NCI-H1694 treated with DMSO at 0.1 percent for 48 hours (cell line): ENCODE results near the gene COL6A1.
A peak's percentile ranks its signal among the peaks of the same experiment; 100 is the strongest.
"Not testable (repeated sequence)": the region's sequence is repeated elsewhere in the genome, so short reads cannot be mapped to it uniquely, and the experiment has no call there.

Source experiments
- DNase-seq: peaks from one replicate; lab custom pipeline; 2025; lab: John Stamatoyannopoulos, UW

Gene COL6A1

DNA sequence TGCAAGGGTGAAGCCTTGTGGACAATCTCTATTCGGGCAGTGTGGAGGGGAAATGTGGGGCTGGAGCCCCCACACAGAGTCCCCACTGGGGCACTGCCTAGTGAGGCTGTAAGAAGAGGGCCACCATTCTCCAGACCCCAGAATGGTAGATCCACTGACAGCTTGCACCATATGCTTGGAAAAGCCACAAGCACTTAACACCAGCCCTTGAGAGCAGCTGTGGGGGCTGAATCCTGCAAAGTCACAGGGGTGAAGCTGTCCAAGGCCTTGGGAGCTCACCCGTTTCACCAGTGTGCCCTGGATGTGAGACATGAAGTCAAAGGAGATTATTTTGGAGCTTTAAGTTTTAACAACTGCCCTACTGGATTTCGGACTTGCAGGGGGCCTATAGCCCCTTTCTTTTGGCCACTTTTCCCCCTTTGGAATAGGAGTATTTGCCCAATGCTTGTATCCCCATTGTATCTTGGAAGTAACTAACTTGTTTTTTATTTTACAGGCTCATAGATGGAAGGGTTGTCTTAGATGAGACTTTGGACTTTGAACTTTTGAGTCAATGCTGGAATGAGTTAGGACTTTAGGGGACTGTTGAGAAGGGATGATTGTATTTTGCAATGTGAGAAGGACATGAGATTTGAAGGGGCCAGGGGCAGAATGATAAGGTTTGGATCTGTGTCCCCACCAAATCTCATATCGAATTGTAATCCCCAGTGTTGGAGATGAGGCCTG, 16.3 kb upstream of the COL6A1 start:
- DNase-seq, result no peak

GRCh38 chr21:45966791-45967394, 14.7 kb upstream of the COL6A1 start:
- DNase-seq, result no peak

DNA sequence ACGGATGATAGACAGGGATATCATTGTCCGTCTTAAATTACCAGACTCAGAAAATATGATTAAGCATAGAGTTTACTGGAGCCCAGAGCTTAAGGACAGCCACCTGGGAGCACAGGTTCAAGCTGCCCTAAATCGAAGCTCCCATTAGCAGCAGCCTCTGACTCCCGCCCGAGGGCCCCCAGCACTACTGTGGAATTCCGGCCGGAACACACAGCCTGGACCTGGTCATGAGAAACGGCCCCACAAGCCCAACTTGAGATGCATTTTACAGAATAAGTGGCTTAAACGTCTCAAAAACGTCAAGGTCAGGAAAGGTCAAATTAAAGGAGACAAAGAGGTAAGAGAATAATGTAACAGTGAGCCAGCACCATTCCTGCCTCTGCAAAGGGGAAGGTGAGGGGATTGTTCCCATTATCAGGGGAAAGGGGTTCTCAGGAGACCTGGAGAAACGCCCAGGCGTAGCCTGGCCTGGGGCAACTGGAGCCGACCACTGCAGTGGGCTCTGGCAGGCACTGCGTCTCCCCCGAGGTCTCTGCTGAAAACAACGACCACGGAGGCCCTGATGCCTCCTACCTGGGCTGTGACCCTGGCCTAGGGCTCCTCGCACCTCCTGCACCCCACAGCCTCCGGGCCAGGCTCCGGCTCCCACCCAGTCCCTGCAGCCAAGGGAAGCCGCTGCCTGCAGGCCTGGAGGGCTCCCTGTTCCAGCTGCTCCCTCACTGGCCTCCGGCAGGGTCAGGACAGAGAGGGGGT, 11.5 kb upstream of the COL6A1 start:
- no peak for DNase-seq

DNA sequence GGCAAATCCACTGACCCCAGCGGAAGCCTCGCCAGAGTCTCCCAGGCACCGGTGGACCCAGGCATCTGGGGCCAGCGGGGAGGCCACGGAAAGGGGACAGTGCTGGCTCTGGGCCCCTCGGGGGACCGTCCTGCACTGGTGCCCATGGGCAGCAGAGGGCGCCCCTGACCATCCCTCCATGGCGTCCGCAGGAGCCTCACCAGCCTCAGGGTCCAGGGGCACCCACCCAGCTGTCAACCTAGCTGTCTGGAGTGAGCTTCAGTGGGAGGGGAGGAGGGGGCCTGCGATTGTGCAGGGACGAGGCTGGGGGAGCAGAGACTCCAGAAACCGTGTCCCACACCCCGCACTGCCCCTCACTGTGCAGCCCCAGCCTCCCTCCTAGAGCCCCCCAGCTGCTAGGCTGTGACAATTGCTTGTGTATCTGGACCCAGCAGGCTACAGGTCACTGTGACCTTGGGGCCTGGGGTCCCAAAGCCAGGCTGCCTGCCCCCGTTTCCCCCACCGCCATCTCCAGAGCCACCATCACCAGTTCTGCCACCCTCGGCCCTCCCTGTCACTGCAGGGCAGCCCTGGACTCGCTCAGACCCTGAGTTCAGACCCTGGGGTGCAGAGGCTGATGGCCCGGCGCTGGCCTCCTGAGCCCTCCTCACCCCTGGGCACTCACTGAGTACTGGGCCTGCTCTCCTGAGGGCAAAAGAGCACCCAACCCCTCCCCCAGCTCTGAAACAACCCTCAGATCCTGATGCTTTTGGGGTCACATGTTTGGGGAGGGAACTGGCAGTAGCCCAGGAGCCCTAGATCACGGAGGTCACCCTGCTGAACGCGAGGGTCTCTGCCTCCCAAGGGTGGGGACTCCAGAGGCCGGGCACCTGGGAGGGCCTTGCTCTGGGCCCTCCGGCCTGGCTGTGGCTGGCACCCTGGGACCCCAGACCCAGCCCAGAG, 10.6 kb upstream of the COL6A1 start:
- DNase-seq, result no peak

- no peak for DNase-seq
Measured at GRCh38 chr21:45971616-45972352, 9.8 kb upstream of the COL6A1 start.

- no peak for DNase-seq
Measured at GRCh38 chr21:45972353-45972715, 9.2 kb upstream of the COL6A1 start.

- peak; percentile 5 for DNase-seq
Measured at GRCh38 chr21:45972716-45973474, 8.7 kb upstream of the COL6A1 start.

DNA sequence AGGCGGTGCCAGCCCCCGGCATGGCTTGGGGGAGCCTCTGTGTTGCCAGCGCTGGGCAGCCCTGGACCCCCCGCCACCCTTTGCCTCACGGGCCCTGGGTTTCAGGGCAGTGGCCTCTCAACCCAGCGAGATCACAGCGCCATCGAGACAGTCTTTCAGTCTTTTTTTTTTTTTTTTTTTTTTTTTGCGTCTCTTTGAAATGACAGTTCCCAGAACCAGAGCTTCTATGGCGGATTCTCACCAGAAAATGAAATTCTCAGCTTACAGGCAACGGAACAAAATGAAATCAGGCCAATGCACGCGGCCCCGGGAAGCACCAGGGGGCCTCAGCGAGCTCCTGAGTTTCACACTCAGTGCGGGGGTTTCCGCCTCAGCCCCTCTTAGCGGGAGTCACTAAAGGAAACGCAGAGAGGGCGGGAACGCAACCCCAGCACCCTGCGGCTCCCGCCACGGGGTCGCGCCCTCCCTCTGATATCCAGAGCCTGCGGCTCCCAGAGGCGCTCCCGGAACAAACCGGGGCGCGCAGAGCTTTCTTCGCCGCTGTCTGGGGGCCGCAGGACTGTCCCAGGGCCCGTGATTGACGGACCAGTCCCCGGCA, 8.0 kb upstream of the COL6A1 start:
- DNase-seq, result peak; percentile 59

DNA sequence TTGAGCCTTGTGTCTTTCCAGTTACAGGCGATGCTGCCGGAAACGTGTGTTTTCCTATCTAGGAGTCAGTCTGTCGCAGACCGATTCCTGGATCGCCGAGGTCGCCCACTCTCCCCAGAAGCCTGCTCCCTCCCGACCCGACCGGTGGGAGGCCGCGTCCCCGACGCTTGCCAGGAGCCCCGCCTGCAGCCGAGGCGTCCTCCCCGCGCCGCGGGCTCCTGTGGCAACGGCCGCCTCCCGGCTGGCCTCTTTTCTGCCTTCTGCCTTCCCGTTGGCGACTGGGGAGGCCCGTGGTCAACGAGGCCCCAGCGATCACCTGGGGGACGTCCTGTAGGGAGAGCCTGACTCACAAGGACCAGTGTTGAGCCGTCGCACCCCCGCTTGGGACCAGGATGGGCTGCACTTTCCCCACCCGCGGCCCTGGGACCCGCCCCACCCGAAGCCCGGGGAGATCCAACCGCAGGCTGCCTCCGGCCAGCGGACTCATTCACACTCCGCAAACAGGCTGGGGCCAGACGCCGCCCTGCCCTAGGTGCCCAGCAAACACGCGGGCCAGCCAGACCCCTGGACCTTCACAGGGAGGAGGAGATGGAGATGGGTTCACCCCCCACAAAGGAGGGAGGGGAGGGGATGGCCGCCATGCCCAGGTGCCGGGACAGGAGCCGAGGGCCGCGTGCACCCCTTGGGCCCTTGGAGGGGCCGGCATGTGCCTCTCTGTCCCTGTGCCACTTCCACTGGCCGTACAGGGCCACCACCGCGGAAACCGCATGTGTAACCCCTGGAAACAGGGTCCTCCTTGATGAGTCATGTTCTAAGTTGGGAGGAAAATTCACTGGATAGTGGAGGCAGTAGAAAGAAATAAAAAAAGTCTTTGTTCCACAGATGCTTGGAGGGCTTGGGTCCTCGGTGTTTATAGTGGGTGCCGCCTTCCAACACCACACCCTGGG, 7.2 kb upstream of the COL6A1 start:
- DNase-seq, result no peak

DNA sequence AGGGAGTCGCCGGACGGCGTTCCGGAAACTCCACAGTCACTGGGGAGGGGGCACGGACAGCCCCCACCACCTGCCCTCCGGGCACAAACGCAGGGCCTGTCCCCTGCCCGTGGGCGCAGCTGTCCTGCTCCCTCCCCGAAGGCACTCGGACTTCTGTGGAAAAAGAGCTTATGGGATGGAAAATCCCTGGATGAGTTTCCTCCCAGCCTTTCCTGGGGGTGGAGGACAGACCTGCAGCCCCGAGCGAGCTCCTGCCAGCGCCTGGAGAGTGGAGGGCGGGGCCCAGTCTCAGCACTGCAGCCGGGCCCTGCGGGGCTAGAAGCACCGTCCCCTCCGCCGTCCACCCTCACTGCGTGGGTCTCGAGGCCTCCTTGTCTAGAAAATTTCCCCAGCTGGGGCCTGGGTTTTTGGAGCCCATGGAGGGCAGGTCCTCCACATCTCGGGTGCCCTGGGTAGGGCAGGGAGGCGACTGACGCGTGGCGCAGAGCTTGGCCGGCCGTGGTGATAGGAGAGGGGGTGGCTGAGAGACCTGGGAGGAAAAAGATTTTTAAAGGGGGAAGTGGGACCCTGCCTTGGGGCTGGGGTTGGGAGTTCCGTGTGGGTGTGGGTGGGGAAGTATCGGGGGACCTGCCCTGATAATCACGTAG, 6.4 kb upstream of the COL6A1 start:
- no peak for DNase-seq

GRCh38 chr21:45975667-45976409, 5.7 kb upstream of the COL6A1 start:
- DNase-seq, result not testable (repeated sequence)

GRCh38 chr21:45976701-45977311, 4.8 kb upstream of the COL6A1 start:
- DNase-seq, result no peak

DNA sequence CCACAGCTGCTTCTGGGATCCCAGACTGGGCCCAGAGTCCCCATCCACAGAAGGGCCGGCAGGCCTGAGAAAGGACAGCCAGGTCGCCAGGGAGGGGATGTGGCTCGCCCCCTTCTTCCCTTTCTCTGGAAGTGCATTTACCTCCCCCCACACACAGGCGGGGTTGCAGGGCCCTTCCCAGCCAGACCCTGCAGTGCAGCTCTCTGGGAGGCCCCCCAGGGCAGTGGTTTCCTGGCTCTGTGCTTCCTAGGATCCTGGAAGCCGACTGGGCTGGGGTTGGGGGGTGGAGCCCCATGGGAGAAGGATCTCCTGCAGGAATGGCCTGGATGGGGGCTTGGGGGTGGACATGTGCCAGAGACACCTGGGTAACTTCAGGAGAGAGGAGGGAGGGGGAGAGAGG, 4.2 kb upstream of the COL6A1 start:
- DNase-seq, result no peak

DNA sequence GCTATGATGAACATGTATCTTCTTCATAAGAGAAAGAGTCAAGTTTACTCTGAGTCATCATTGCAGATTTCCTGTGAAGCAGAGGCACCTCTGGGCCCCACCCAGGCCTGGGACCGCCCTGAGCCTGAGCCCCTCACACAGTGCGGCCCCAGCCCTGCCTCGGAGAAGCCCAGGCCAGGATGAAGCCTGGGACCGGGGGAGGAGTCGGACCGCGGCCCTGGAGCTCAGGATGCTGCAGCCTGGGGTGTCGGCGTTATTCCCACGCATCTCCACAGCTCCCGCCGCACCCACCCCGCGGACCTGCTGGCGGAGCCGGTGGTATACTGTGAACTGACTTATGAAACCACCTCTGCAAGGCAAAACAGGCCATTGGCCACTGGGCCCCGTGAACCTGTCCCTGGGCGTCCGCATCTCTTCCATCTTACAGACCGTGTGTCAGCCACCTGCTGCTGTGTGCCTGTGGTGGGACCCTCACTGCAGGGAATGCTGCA, 2.4 kb upstream of the COL6A1 start:
- DNase-seq, result no peak

- DNase-seq, result no peak
Measured at GRCh38 chr21:45979651-45980050, 1.9 kb upstream of the COL6A1 start.

DNA sequence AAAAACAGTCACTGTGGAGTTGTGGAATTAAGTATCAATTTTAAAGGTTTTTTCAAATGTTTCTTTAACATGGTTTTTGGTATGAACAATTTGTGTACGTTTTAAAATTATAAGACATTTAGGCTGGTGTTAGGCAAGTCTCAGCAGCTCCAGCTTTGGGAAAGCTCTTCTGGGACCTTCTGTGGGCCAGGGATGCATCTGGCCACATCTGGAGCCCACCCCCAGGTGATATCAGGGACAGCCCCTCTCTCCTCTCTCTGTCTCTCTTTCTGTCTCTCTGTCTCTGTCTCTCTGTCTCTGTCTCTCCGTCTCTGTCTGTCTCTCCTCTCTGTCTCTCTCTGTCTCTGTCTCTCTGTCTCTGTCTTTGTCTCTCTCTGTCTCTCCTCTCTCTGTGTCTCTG, 1.3 kb upstream of the COL6A1 start:
- no peak for DNase-seq

DNA sequence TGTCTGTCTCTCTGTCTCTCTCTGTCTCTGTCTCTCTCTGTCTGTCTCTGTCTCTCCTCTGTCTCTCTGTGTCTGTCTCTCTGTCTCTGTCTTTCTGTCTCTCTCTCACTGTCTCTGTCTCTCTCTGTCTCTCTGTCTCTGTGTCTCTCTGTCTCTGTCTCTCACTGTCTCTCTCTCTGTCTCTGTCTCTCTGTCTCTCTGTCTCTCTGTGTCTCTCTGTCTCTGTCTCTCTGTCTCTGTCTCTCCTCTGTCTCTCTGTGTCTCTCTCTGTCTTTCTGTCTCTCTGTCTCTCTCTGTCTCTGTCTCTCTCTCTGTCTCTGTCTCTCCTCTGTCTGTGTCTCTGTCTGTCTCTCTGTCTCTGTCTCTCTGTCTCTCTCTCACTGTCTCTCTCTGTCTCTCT, 873 bp upstream of the COL6A1 start:
- DNase-seq, result no peak
